ENCODE results near the gene NFIL3. TPM values are rescaled to one million over a fixed set of nuclear protein-coding genes. Genes with fewer than 3 reads are reported as not detected.

Gene NFIL3
- total RNA-seq, 2 donors from 2014 or later: 28.7 to 33.5 TPM

DNA sequence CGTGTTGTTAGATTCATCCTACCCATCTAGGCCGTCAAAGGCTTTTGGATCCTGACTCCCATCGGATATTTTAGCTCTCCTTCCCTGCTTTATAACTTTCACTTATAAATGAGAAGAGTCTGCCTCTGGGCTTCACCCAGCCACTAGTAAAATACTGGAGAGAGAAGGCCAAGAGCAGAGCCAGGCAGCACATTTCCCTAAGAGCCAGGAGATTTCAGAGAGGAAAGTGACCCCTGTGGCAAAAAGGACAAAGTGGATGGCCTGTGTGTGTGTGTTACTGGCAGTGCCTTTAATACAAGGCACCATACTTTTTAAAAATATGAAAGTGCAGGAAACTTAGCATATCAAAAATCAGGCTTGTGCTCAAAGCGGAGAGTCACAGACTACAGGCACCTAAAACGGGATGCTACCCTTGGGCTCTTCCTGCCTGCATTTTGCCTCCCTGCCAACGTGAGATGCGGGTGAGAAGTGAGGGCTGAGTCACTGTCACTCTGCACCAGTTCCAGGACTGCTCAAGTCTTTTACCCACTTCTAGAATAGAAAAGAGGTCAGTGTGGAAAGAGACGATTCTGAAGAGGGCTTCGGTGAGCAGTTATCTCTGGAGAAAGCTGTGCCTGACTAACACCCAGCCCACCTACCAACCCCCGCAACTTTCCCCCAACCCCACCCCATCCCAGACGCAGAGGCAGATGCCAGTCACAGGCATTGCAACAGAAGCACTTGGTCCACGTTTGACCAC, 15.9 kb downstream of the NFIL3 start:
- TF ChIP-seq, protein P1, sequence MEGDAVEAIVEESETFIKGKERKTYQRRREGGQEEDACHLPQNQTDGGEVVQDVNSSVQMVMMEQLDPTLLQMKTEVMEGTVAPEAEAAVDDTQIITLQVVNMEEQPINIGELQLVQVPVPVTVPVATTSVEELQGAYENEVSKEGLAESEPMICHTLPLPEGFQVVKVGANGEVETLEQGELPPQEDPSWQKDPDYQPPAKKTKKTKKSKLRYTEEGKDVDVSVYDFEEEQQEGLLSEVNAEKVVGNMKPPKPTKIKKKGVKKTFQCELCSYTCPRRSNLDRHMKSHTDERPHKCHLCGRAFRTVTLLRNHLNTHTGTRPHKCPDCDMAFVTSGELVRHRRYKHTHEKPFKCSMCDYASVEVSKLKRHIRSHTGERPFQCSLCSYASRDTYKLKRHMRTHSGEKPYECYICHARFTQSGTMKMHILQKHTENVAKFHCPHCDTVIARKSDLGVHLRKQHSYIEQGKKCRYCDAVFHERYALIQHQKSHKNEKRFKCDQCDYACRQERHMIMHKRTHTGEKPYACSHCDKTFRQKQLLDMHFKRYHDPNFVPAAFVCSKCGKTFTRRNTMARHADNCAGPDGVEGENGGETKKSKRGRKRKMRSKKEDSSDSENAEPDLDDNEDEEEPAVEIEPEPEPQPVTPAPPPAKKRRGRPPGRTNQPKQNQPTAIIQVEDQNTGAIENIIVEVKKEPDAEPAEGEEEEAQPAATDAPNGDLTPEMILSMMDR (IDR thresholded peaks at IDR 0.05): no peak
- TF ChIP-seq POLR2A (IDR thresholded peaks at IDR 0.05) (no peak), POLR2AphosphoS5 (IDR thresholded peaks at IDR 0.05) (no peak)
- intact Hi-C loops (cut with DNase I): no loop called here
- Histone ChIP-seq H3K27ac (no peak overlapping the region), H3K4me1 (replicated peaks) (no peaks in the 10 kb centered on the region), H3K4me3 (no peak overlapping the region), H3K27me3 (replicated peaks; ENCODE audit: insufficient read depth) (no peaks in the 10 kb centered on the region), H3K9me3 (no peaks in the 10 kb centered on the region), H3K36me3 (peaks cover 0 to 5% of the 10 kb centered on the region in 2 donors)
- 87% methylated on average over 12 of the region's 12 CpGs for WGBS
- DNase-seq (ENCODE audit: low spot score): no peak

DNA sequence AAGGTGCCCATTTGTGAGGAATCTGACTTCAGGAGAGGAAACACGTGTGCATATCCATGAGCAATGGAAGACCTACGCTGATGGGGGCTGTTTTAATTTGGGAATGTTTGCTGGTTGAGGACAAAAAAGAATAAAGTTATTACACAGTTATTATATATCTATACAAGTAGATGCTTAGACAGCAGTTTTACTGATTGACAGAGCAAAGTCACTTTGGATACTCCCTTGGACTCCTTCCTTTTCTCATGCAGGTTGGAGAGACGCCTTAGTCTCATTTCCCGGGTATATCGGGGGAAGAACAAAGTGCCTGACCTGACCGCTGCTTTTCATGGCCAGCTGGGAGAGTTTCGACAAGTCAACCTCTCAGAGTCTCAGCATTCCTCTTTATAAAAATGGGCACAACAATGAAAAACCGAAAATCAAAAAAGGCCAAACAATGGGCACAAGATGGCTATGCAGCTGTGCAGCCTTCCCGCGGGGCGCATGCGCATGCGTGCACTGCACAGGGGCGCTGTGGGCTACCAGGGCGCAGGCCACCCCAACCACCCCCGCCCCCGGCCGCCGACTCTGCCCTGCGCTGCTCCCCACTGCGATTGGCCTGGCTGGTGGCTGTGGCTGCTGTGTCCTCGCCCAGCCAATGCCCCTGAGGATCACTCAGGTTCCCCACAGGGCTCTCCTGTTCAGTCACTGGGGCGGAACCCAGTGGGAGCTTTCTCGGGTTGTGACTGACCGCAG, 18.1 kb downstream of the NFIL3 start:
- H3K9me3 ChIP-seq: no peaks in the 10 kb centered on the region
- no peaks in the 10 kb centered on the region for H3K4me1 ChIP-seq (replicated peaks)
- WGBS: 95% methylated on average over 25 of the region's 25 CpGs
- intact Hi-C loops (cut with DNase I): no loop called here
- H3K27ac ChIP-seq: no peak overlapping the region
- TF ChIP-seq POLR2AphosphoS5 (IDR thresholded peaks at IDR 0.05) (no peak), POLR2A (IDR thresholded peaks at IDR 0.05) (no peak)
- TF ChIP-seq, protein P1 (IDR thresholded peaks at IDR 0.05): no peak
- no peaks in the 10 kb centered on the region for H3K27me3 ChIP-seq (replicated peaks; ENCODE audit: insufficient read depth)
- peaks cover 0 to 5% of the 10 kb centered on the region in 2 donors for H3K36me3 ChIP-seq
- DNase-seq (ENCODE audit: low spot score): no peak
- H3K4me3 ChIP-seq: no peak overlapping the region

DNA sequence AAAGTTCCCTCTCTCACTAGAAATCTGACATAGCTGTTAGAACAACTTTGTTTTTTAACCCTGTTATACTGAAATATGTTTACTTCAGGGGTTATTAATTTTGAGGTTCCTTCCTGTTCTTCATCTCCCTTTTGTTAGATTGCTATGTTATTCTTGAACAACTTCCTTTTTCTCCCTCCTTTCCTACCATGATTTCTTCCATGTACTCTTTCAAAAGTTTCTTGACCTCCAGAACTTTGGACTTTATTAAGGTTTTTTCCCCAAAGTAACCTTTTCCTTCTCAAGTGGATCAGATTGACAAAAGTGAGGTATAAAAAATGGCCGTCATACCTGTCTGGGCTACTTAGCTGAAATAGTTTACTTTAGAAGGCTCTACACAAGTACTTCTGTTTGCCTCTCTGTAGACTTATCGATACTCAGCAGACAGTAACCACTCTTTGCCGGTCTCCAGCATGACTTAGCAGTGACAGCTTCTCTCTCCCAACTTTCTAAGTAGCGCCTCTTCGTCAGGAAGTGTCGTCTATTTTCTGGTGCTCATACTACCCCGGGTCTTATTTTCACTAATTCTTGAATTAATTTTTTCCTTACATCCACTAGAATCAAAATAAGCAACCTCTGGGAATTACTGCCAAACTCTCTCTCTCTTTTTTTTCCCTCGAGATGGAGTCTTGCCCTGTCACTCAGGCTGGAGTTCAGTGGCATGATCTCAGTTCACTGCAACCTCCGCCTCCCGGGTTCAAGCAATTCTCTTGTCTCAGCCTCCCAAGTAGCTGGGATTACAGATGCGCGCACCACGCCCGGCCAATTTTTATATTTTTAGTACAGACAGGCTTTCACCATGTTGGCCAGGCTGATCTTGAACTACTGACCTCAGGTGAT, 19.7 kb downstream of the NFIL3 start:
- no peaks in the 10 kb centered on the region for H3K27me3 ChIP-seq (replicated peaks; ENCODE audit: insufficient read depth)
- H3K9me3 ChIP-seq: no peaks in the 10 kb centered on the region
- no peak for DNase-seq (ENCODE audit: low spot score)
- H3K4me3 ChIP-seq: no peak overlapping the region
- intact Hi-C loops (cut with DNase I): no loop called here
- H3K27ac ChIP-seq: no peak overlapping the region
- WGBS: 87% methylated on average over 14 of the region's 14 CpGs
- no peak for TF ChIP-seq POLR2A (IDR thresholded peaks at IDR 0.05)
- TF ChIP-seq POLR2AphosphoS5 (IDR thresholded peaks at IDR 0.05): no peak
- TF ChIP-seq, protein P1 (IDR thresholded peaks at IDR 0.05): no peak
- H3K36me3 ChIP-seq: no peaks in the 10 kb centered on the region
- H3K4me1 ChIP-seq (replicated peaks): no peaks in the 10 kb centered on the region

DNA sequence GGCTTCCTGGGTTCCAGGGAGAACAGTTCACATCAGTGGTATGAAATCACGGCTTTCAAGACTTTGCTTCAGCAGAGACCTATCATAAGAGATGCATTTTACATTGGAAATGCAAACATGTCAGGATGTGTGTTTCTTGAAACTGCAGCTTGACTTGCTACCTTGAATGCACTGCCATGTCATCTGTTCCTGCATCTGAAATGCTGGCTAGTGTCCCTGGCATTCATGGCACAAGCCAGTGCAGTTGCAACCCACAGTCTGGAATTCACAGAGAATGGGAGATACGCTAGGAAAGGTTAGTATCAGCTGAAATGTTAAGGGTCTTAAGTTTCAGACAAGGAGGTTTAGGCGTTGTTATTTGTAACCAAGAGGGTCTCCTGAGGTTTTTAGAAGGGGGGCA, 24.7 kb downstream of the NFIL3 start:
- DNase-seq (ENCODE audit: low spot score): no peak
- Histone ChIP-seq H3K4me1 (replicated peaks) (no peaks in the 10 kb centered on the region), H3K9me3 (no peaks in the 10 kb centered on the region), H3K4me3 (no peak overlapping the region), H3K27me3 (replicated peaks; ENCODE audit: insufficient read depth) (no peaks in the 10 kb centered on the region), H3K36me3 (no peaks in the 10 kb centered on the region), H3K27ac (no peak overlapping the region)
- WGBS: 90% methylated on average over 3 of the region's 3 CpGs
- intact Hi-C loops (cut with DNase I): no loop called here
- TF ChIP-seq POLR2A (IDR thresholded peaks at IDR 0.05) (no peak), POLR2AphosphoS5 (IDR thresholded peaks at IDR 0.05) (no peak)
- TF ChIP-seq, protein P1 (IDR thresholded peaks at IDR 0.05): no peak
